Measurements from ENCODE around the gene SOX12.
A peak's percentile ranks its signal among the peaks of the same experiment; 100 is the strongest.

SOX12 gene

GRCh38 chr20:327186-328026 is 2.1 kb downstream of the SOX12 start:
- Histone ChIP-seq H3K27me3 (ENCODE audit: insufficient read depth, poor library complexity, severe bottlenecking) (no peaks in the 10 kb centered on the region), H3K27ac (replicated peaks) (peak overlapping the region; percentile 31), H3K4me3 (replicated peaks; ENCODE audit: insufficient read depth, low read length) (peak overlapping the region; percentile 78)
- DNase-seq (ENCODE audit: low read depth in 1 of 2, low spot score in 1 of 2): peak; percentile 74 to 75
- no peak for TF ChIP-seq REST (IDR thresholded peaks at IDR 0.05; ENCODE audit: insufficient replicate concordance, low read depth)
- no peak for TF ChIP-seq GABPA (IDR thresholded peaks at IDR 0.05; ENCODE audit: low read depth)
- TF ChIP-seq CTCF (IDR thresholded peaks at IDR 0.05; ENCODE audit: insufficient read depth, low read length): no peak
- TF ChIP-seq POLR2AphosphoS5 (IDR thresholded peaks at IDR 0.05; ENCODE audit: low read depth): no peak; the same call in 1 of the 2 replicates
- no peak for TF ChIP-seq SPI1 (IDR thresholded peaks at IDR 0.05; ENCODE audit: borderline replicate concordance, low read depth)

- no peak for TF ChIP-seq SPI1 (IDR thresholded peaks at IDR 0.05; ENCODE audit: borderline replicate concordance, low read depth)
- no peak for TF ChIP-seq POLR2AphosphoS5 (IDR thresholded peaks at IDR 0.05; ENCODE audit: low read depth)
- no peak for TF ChIP-seq CTCF (IDR thresholded peaks at IDR 0.05; ENCODE audit: insufficient read depth, low read length)
- TF ChIP-seq GABPA (IDR thresholded peaks at IDR 0.05; ENCODE audit: low read depth): no peak
- TF ChIP-seq REST (IDR thresholded peaks at IDR 0.05; ENCODE audit: insufficient replicate concordance, low read depth): no peak
- no peak for DNase-seq (ENCODE audit: low read depth in 1 of 2, low spot score in 1 of 2)
- Histone ChIP-seq H3K4me3 (replicated peaks; ENCODE audit: insufficient read depth, low read length) (peak overlapping the region; percentile 78), H3K27me3 (ENCODE audit: insufficient read depth, poor library complexity, severe bottlenecking) (no peaks in the 10 kb centered on the region), H3K27ac (replicated peaks) (peak overlapping the region; percentile 31)
These were observed 2.9 kb downstream of the SOX12 start for GRCh38 chr20:328027-328974.

GRCh38 chr20:328975-329695 is 3.8 kb downstream of the SOX12 start:
- Histone ChIP-seq H3K27ac (replicated peaks) (no peak overlapping the region), H3K27me3 (ENCODE audit: insufficient read depth, poor library complexity, severe bottlenecking) (no peaks in the 10 kb centered on the region), H3K4me3 (replicated peaks; ENCODE audit: insufficient read depth, low read length) (no peak overlapping the region)
- DNase-seq (ENCODE audit: low read depth in 1 of 2, low spot score in 1 of 2): peak in 1 of 2 experiments; percentile 23
- TF ChIP-seq GABPA (IDR thresholded peaks at IDR 0.05; ENCODE audit: low read depth): no peak
- TF ChIP-seq CTCF (IDR thresholded peaks at IDR 0.05; ENCODE audit: insufficient read depth, low read length): no peak
- TF ChIP-seq REST (IDR thresholded peaks at IDR 0.05; ENCODE audit: insufficient replicate concordance, low read depth): no peak
- no peak for TF ChIP-seq POLR2AphosphoS5 (IDR thresholded peaks at IDR 0.05; ENCODE audit: low read depth)
- TF ChIP-seq SPI1 (IDR thresholded peaks at IDR 0.05; ENCODE audit: borderline replicate concordance, low read depth): no peak

All from HL-60 (cell line).